HTR-8/SVneo (cell line): ENCODE data around the gene SPOPL.
"Not testable (repeated sequence)": the region's sequence is repeated elsewhere in the genome, so short reads cannot be mapped to it uniquely, and the experiment has no call there.

ENCODE experiments used
- DNase-seq: peaks from one replicate; pipeline ENCODE4 v3.0.0; 2011; ENCODE audit warnings: low spot score, mixed read lengths; ENCODE audit not compliant: insufficient read length
- FAIRE-seq: peaks from 2 replicates; lab custom pipeline; 2011; peaks lifted over from hg19 to GRCh38; lab: Jason Lieb, UNC

Gene SPOPL

DNA sequence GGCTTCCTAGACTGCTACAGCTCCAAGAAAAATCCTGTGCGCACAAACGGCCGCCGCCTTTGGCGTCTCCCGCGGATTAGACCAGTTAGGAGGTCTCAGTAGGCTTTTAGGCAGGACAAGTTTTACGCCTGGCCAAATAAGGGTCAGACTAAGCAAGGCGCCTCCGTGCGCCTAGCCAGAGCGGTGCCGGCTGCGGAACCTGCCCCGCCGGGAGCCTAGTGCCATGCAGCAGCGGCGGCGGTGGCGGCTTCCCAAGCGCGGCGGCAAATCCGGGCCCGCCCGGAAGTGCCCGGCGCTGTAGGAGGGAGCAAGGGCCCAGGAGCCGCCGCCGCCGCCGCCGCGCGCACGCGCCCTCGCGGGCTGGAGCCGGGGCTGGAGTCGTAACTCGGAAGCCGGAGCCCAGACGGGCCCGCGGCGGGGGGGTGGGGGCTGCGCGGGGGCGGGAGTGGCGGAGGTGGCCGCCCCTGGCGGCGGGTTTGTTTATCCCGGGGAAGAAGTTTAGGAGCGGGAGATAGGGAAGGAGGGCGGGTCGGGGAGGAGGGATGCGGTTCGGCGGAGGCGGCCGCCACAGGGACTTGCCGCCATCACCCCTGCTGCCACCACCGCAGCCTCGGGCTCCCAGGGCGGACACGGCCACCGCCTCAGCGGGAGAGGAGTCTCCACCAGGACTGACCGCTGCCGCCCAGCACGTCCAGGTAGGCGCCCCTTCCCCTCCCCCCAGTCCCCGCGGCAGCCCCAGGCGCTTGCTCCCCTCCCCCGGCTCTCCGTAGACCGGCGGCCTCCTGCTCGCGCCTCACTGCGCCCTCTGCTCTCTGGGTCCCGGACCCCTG is at the start of gene SPOPL:
SPOPL (plus strand) TSS at position 346 of the 830 bp plus-strand sequence. CDS start 48,447 bp downstream, outside the sequence.
- FAIRE-seq = no peak

DNA sequence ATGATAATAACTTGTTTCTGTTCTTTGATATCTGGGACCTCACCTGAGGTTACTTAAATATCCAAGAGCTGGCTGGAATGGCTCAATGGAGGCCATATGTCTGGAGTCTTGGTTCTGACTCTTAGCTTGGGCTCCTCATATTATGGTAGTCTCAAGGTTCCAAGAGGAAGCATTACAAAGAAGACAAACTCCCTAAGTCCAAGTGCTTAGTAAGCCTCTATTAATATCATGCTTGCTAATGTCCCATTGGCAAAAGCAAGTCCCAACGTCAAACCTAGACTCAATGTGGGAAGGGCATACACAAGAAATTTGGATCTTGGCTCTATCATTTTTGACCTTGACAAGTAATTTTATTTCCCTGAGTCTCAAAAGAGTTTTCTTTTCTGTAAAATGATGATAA is 49.2 kb upstream of the SPOPL start:
- FAIRE-seq (no peak), DNase-seq (no peak)

More for the DNA sequence above, at the start of gene SPOPL:
- peak; percentile 93 for DNase-seq

DNA sequence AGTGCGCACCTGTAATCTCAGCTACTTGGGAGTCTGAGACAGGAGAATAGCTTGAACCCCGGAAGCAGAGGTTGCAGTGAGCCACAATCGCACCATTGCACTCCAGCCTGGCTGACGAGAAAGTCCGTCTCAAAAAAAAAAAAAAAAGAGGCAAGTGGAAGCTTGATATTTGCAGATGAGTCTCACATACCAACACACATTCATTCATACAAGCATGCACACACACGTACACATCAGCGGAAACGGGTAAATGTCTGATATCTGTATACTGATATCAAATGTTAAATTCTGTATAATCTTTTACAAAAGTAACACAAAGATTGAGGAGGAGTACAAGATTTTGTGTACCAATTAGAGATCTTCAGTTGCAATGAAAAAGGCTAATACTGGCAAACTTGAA is 47.8 kb upstream of the SPOPL start:
- DNase-seq (no peak), FAIRE-seq (no peak)

- no peak for FAIRE-seq
Measured at GRCh38 chr2:138454761-138455160, 46.8 kb upstream of the SPOPL start.

GRCh38 chr2:138455275-138455674 is 46.3 kb upstream of the SPOPL start:
- DNase-seq = no peak
- FAIRE-seq = no peak

More at GRCh38 chr2:138454761-138455160, 46.8 kb upstream of the SPOPL start:
- DNase-seq = no peak

DNA sequence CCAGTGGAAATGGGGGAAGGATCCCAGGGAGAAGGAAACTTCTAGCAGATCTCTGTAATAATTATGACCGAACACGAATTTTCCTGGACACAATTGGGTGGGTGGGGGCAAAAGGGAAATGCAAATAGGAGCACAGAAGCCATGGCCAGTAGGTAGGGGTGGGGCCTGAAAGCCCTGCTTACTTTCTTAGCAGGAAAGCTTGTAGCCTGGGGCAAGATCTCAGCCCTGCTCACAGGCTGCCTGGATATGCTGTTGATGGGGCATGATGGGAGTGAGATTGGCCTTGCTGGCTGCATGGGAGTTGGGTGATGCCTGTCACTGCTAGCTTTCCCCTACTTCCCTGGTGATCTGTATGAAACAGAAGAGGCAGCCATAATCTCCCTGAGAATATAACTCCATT is 45.9 kb upstream of the SPOPL start:
- no peak for FAIRE-seq
- no peak for DNase-seq

GRCh38 chr2:138462689-138463088 is 38.9 kb upstream of the SPOPL start:
- not testable (repeated sequence) for FAIRE-seq, DNase-seq

GRCh38 chr2:138468617-138469016 is 33.0 kb upstream of the SPOPL start:
- FAIRE-seq = no peak
- no peak for DNase-seq

DNA sequence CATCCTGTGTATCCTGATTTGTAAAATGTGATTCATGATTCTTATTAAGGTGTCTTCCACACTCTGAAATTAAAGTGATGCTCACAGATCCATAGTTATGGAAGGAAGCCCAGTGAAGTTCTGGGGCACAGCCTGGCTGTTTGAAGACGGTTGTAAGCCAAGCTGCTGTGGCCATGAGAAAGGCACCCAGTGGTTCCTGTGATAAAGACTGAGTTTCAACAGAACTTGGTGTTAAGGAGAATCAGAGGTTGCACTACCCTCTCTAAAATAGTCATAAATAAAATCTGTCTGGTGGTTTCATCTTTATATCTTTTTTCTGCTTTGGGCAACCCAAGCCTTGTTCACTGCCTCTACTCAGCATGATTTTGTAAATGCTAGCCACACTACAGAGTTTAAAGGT is 32.2 kb upstream of the SPOPL start:
- no peak for FAIRE-seq
- DNase-seq = no peak

GRCh38 chr2:138470941-138471340 is 30.6 kb upstream of the SPOPL start:
- FAIRE-seq (no peak), DNase-seq (no peak)

GRCh38 chr2:138474100-138474825 is 27.3 kb upstream of the SPOPL start:
- DNase-seq (no peak), FAIRE-seq (no peak)

DNA sequence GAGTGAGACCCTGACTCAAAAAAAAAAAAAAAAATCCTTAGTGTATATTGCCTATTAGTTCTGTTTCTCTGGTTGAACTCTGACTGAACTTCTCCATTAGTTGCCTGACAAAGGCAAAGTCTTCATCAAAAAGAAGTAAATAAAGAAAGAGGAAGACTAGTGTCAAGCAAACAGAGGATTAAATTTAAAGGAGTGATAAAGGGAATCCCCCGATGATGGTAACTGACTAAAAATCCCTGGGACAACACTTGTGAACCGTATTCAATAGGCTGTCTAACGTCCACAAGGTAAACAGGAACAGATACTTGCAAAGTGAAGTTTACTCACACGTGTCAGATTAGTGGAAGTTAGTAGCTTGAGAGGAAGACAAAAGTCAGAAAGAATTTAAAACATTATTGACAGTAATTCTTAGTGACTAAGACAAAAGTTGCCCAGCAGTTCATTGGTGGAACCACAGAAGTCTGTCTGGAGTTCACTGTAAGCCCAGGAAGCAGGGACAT is 26.2 kb upstream of the SPOPL start:
- no peak for FAIRE-seq
- DNase-seq = no peak

DNA sequence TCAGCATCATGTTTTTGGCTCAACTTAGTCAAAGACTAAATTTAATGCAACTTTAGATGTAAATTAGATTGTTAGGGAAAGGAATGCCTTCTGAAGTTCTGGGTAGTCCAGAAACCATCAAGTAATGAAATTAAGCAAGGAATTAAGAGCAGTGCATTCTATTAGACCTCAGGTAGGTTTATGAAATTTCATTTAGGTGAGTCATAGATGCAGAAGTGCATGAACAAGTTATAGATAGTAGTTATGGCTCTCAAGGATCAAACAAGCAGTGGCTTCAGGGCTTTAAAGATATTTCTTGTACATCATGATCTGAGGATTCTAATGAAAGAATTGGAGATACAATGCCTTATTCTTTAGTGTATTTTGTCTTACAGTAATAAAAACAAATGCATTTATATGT is 25.4 kb upstream of the SPOPL start:
- DNase-seq (no peak), FAIRE-seq (no peak)

DNA sequence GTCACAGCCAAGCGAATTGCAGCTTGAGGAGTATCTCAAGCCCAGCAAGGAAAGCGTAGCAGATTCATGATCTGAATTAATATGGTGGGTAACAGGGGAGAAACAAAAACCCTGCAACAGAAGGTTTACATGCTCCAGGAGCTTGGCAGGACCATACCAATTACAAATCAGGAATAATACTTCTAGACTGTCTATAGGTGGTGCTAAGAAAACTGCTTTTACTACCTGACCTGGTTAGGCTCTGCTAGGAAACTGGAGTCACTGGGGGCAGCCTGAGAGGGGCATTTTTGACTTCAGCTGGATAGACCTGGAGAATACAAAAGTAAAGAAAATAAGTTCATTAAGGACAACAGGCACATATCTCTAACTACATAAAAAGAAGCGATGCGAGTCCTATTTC is 24.6 kb upstream of the SPOPL start:
- FAIRE-seq = no peak
- DNase-seq = no peak

GRCh38 chr2:138482796-138483195 is 18.8 kb upstream of the SPOPL start:
- FAIRE-seq = not testable (repeated sequence)

GRCh38 chr2:138485019-138485418 is 16.6 kb upstream of the SPOPL start:
- no peak for FAIRE-seq
- DNase-seq = no peak

More at GRCh38 chr2:138482796-138483195, 18.8 kb upstream of the SPOPL start:
- not testable (repeated sequence) for DNase-seq

DNA sequence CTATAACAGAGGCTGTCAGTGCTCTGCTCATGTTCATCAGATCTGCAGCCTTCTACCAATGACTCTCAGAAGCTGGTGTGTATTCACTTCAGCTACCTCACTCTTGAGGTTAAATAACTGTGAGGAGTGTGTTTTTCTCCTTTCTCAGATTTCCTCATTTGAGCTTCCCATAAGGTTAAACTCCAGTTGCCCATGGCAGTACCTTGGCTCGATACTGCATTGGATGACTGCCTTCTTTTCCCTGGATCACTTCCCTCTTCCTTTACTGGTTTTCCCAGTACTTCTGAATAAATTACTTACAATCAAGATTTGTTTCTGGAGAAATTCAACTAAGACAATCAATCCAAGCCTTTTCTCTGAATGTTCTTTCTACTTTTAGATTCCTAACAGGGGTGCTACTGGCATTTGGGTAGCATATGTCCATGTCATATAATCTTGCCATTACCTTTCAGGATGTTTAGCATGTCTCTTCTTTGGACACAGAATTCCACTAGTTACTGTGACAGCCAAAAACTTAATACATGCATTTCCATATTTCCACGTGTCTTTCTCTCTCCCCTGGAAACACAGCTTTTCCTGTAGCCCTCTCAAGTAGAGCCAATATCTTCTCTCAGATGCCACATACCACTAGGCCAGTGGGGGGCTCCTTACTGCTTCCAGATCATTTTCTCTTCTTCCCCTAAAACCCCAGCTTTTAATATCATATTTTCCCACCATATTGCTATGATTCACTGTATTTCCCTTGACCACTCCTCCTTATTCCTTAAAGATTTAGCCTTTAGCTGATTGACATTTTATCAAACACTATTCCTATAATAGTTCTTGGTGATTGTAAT is 15.0 kb upstream of the SPOPL start:
- DNase-seq (no peak), FAIRE-seq (no peak)

DNA sequence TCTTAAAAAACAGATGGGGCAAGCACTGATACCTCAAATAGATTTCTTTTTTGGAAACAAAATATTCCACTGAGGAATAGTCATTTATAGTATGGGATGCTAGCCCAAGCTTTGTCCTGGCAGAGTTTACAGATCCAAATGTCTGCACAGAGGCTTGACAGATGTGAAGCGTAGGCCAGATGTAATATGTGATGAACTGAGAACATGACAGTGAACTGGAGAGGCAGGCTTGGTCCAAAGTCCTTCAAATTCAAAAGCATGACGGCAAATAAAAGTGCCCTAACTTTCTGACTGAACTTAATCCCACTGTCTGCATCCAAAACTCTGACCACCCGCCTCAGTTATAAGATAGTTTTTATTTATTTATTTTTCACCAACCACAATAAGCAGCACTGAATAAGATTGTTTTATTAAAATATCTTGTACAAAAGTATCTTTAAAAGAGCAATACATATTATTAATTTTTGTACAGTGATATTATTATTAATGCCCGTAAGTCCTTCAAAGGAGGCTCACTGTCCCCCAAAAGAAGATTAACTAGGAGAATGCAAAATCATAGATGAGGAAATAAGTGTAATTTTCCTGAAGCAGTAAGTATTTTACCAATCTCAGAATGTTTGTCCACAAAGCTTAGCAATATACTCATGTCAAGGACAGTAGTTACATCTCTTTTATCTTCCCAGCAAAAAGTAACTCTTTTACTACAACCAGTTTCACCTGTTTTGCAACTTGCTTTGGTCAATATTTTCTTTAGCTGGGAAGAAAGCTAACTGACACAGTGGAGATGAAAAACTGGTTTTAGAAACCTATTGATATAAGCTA is 10.7 kb upstream of the SPOPL start:
- DNase-seq = no peak
- FAIRE-seq = no peak

DNA sequence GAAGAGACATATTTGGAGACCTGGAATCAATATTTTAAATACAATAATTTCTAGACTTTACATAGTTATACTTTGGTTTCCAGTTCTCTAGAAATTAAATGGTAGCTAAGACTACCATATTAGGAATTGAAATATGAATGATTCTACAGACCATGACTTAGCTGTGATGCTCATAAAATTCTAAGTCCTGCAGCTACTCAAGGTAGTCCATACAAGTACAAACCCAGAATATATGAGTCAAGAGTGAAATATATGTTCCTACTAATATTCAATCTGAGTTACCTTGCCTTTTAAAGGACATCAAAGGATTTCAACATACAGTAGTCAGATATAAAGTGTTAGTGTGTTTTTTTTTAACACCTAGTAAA is 10.1 kb upstream of the SPOPL start:
- no peak for FAIRE-seq
- DNase-seq = no peak

GRCh38 chr2:138492160-138492559 is 9.4 kb upstream of the SPOPL start:
- no peak for FAIRE-seq
- no peak for DNase-seq
